Endothelial cell of umbilical vein (primary cell): ENCODE measurements around the gene KIAA1755. TPM values are rescaled to one million over a fixed set of nuclear protein-coding genes. Genes with fewer than 3 reads are reported as not detected.
A peak's percentile ranks its signal among the peaks of the same experiment; 100 is the strongest.

Experiments used
- BruUV-seq: library from RNA; stranded (reverse); fragments of 400-500 nt; replicated peaks from 2 replicates; lab custom pipeline; 2021; lab: Mats Ljungman, UMichigan
- CTCF ChIA-PET: fragments of 300-600, 350-600 bp; sonication (Branson Sonifier 250); formaldehyde crosslinking; loops from one replicate; lab custom pipeline; 2021; ENCODE audit warnings: antibody characterized with exemption, inconsistent platforms; lab: Charles Lee
- POLR2A ChIA-PET: fragments of 300-600, 350-600 bp; sonication (Branson Sonifier 250); formaldehyde crosslinking; loops from one replicate; lab custom pipeline; 2021; ENCODE audit warnings: antibody characterized with exemption, inconsistent platforms; lab: Charles Lee
- DNase-seq: peaks from one replicate; pipeline ENCODE4 v3.0.0-alpha.2; 2011; ENCODE audit warnings: low read depth, low spot score
- FAIRE-seq: peaks from 2 replicates; lab custom pipeline; 2011; peaks lifted over from hg19 to GRCh38; lab: Jason Lieb, UNC
- H2AFZ ChIP-seq: 2 replicates; pipeline ENCODE4 v1.6.0; 2012; ENCODE audit warnings: low read depth, low read length, control low read depth, inconsistent platforms
- H3K27ac ChIP-seq: 2 replicates; pipeline ENCODE4 v1.5.1; 2011; ENCODE audit warnings: low read depth, mild to moderate bottlenecking, control low read depth, low read length, moderate library complexity; ENCODE audit not compliant: insufficient read depth
- H3K27me3 ChIP-seq, 2 experiments: 2 replicates each; pipeline versions ENCODE4 v1.6.0 to v1.6.1; 2011; ENCODE audit warnings: low read length in 2 of 2, mixed read lengths in 1 of 2; ENCODE audit not compliant: control insufficient read depth in 2 of 2, insufficient read depth in 2 of 2
- H3K36me3 ChIP-seq, 2 experiments: 2 replicates in 1 of 2; 3 replicates in 1 of 2; pipeline ENCODE4 v1.5.1; 2011; ENCODE audit warnings: low read length in 2 of 2, mild to moderate bottlenecking in 1 of 2, moderate library complexity in 1 of 2; ENCODE audit not compliant: control insufficient read depth in 2 of 2, insufficient read depth in 2 of 2; ENCODE audit errors: extremely low read depth in 1 of 2
- H3K4me1 ChIP-seq: 3 replicates; pipeline ENCODE4 v1.5.1; 2011; ENCODE audit warnings: mild to moderate bottlenecking, low read length; ENCODE audit not compliant: control insufficient read depth, insufficient read depth; ENCODE audit errors: extremely low read depth
- H3K4me2 ChIP-seq: 2 replicates; pipeline ENCODE4 v1.6.1; 2011; ENCODE audit warnings: low read length, control low read depth, mixed read lengths; ENCODE audit not compliant: insufficient read depth
- H3K4me3 ChIP-seq, 3 experiments: fragments of 200-600 bp in 1 of 3; sonication (generic), shearing (Covaris generic) in 1 of 3; replicated peaks in 1 of 3; 2 replicates each; pipeline ENCODE4 v1.5.1; 2011 to 2016; ENCODE audit warnings: control low read depth in 3 of 3, low read length in 3 of 3, mild to moderate bottlenecking in 2 of 3, inconsistent platforms in 1 of 3, low read depth in 1 of 3, moderate library complexity in 1 of 3; ENCODE audit not compliant: insufficient read depth in 1 of 3
- H3K79me2 ChIP-seq: 2 replicates; pipeline ENCODE4 v1.6.0; 2012; ENCODE audit warnings: low read length, inconsistent platforms; ENCODE audit not compliant: control insufficient read depth, insufficient read depth
- H3K9ac ChIP-seq: replicated peaks from 2 replicates; pipeline ENCODE3; 2011; ENCODE audit warnings: low read length, control low read depth; ENCODE audit not compliant: insufficient read depth; ENCODE audit errors: extremely low read depth
- H3K9me1 ChIP-seq: replicated peaks from 3 replicates; pipeline ENCODE4 v1.6.0; 2011; ENCODE audit warnings: mild to moderate bottlenecking, low read length; ENCODE audit not compliant: control insufficient read depth, insufficient read depth; ENCODE audit errors: extremely low read depth
- H3K9me3 ChIP-seq: replicated peaks from 2 replicates; pipeline ENCODE4 v1.5.1; 2012; ENCODE audit warnings: low read length, inconsistent platforms; ENCODE audit not compliant: control insufficient read depth, insufficient read depth
- H4K20me1 ChIP-seq: replicated peaks from 2 replicates; pipeline ENCODE3; 2011; ENCODE audit warnings: mild to moderate bottlenecking, low read length; ENCODE audit not compliant: control insufficient read depth, insufficient read depth; ENCODE audit errors: extremely low read depth
- CTCF ChIP-seq, 2 donors: IDR thresholded peaks; 1 replicate in 1 of 2; 2 replicates in 1 of 2; pipeline ENCODE4 v1.5.1; 2011; ENCODE audit warnings: low read length in 2 of 2, mild to moderate bottlenecking in 2 of 2, moderate library complexity in 2 of 2, control low read depth in 1 of 2, inconsistent platforms in 1 of 2, low read depth in 1 of 2; ENCODE audit not compliant: insufficient read depth in 1 of 2; ENCODE audit errors: extremely low read depth in 1 of 2
- POLR2A ChIP-seq: IDR thresholded peaks from 2 replicates; pipeline ENCODE4 v1.6.1; 2012; ENCODE audit warnings: low read depth, mild to moderate bottlenecking, control low read depth, low read length
- POLR2AphosphoS5 ChIP-seq: IDR thresholded peaks from 2 replicates; pipeline ENCODE4 v1.6.1; 2012; ENCODE audit warnings: low read depth, mild to moderate bottlenecking, control low read depth, low read length, moderate library complexity; ENCODE audit not compliant: insufficient read depth
- dilution Hi-C: fragments of 300-500 bp; cut with MboI; formaldehyde crosslinking; loops from one replicate; pipeline ENCODE4 v1.15.0; 2019; ENCODE audit warnings: low sequenced_read_pairs; ENCODE audit not compliant: extremely low pct_ligation_motif_present
- intact Hi-C: fragments of 100-400 bp; cut with micrococcal nuclease; formaldehyde crosslinking; loops from one replicate; pipeline ENCODE4 v1.10.0; 2022
- polyA plus RNA-seq, 4 experiments: library from polyadenylated mRNA; depleted of rRNA in 3 of 4; stranded (reverse) in 3 of 4; unstranded in 1 of 4; fragments of >200 nt; gene quantifications; 2 replicates each; pipeline versions ENCODE4 v1.2.1 to v1.2.3, GENCODE V29; 2011 to 2012; ENCODE audit warnings: missing spikeins in 1 of 4
- total RNA-seq: library from RNA; stranded (reverse); gene quantifications from 2 replicates; pipeline ENCODE4 v1.2.3, GENCODE V29; 2021

KIAA1755 gene
- total and polyA plus RNA-seq, 2 donors (not counting 3 experiments of a cell fraction or from before 2014, with no cell fraction given) = 0.36 to 0.51 TPM

GRCh38 chr20:38161412-38161774 lies 99.1 kb downstream of the KIAA1755 start:
- intact Hi-C loops = no loop called here
- Histone ChIP-seq H3K9ac (no peak overlapping the region), H3K27me3 (no peaks in the 10 kb centered on the region), H3K9me1 (no peaks in the 10 kb centered on the region), H3K4me2 (peak overlapping the region; percentile 78), H3K4me1 (peaks cover 80% of the 10 kb centered on the region), H3K27ac (peak overlapping the region; percentile 96), H3K79me2 (peaks cover 85% of the 10 kb centered on the region), H2AFZ (no peak overlapping the region), H4K20me1 (no peaks in the 10 kb centered on the region), H3K9me3 (no peaks in the 10 kb centered on the region), H3K4me3 (peak overlapping the region in 1 of 3 experiments; percentile 32), H3K36me3 (peaks cover 23 to 36% of the 10 kb centered on the region in 2 experiments)
- no TSS peak for BruUV-seq
- dilution Hi-C loops = no loop called here
- no peak for DNase-seq
- ChIA-PET CTCF (interaction anchor here (0.8 to 4.5 kb wide), 8 partner anchors 9 to 597 kb away, joined by 3 to 53 read pairs (median 10); no protein-coding TSS in a partner anchor), POLR2A (interaction anchor here (2.0 kb wide), 1 partner anchor 17 kb away, joined by 7 read pairs; no protein-coding TSS in a partner anchor)
- FAIRE-seq = no peak
- TF ChIP-seq POLR2A = peak; percentile 3
- TF ChIP-seq POLR2AphosphoS5 = peak; percentile 70
- no peak for TF ChIP-seq CTCF (IDR thresholded peaks at IDR 0.05; ENCODE audit: extremely low read depth in 1 of 2, insufficient read depth in 1 of 2, low read depth in 1 of 2, low read length in 2 of 2)

Other genes starting within 250 kb of the KIAA1755 start
- gene TTI1, start 227.3 kb downstream of the KIAA1755 start, total RNA-seq = 21.4 and 23.2 TPM in 2 replicates
- gene TTI1, start 227.3 kb downstream of the KIAA1755 start, polyA plus RNA-seq = 13.2 and 13.5 TPM in 2 replicates
- gene RPRD1B, start 227.0 kb downstream of the KIAA1755 start, total RNA-seq = 24.5 and 29.3 TPM in 2 replicates
- gene RPRD1B, start 227.0 kb downstream of the KIAA1755 start, polyA plus RNA-seq = 11.0 and 13.0 TPM in 2 replicates
- gene TGM2, start 95.5 kb downstream of the KIAA1755 start, total RNA-seq = 708 and 868 TPM in 2 replicates
- 810 and 861 TPM in 2 replicates for gene TGM2, start 95.5 kb downstream of the KIAA1755 start, polyA plus RNA-seq
- gene BPI, start 43.4 kb upstream of the KIAA1755 start, total RNA-seq = not detected in 2 replicates
- gene BPI, start 43.4 kb upstream of the KIAA1755 start, polyA plus RNA-seq = not detected in 2 replicates
- gene LBP, start 85.7 kb upstream of the KIAA1755 start, total RNA-seq = not detected in 2 replicates
- 0.03 TPM in 1 of 2 replicates, not detected in the other for gene LBP, start 85.7 kb upstream of the KIAA1755 start, polyA plus RNA-seq
- gene SNHG17, start 174.6 kb upstream of the KIAA1755 start, total RNA-seq = 39.6 and 94.0 TPM in 2 replicates
- 33.2 and 39.4 TPM in 2 replicates for gene SNHG17, start 174.6 kb upstream of the KIAA1755 start, polyA plus RNA-seq
- 36.4 and 38.7 TPM in 2 replicates for gene RALGAPB, start 212.1 kb upstream of the KIAA1755 start, total RNA-seq
- gene RALGAPB, start 212.1 kb upstream of the KIAA1755 start, polyA plus RNA-seq = 10.8 and 12.8 TPM in 2 replicates